Measurements from ENCODE around the gene MISP.
A peak's percentile ranks its signal among the peaks of the same experiment; 100 is the strongest.

Gene MISP

GRCh38 chr19:798415-799075 is 47.6 kb downstream of the MISP start:
- DNase-seq = no peak

GRCh38 chr19:799076-799881 is 48.4 kb downstream of the MISP start:
- DNase-seq = peak; percentile 55

GRCh38 chr19:800360-801029 is 49.6 kb downstream of the MISP start:
- no peak for DNase-seq

- peak; percentile 20 for DNase-seq
These were observed 50.3 kb downstream of the MISP start for GRCh38 chr19:801030-801860.

- no peak for DNase-seq
These were observed 51.1 kb downstream of the MISP start for GRCh38 chr19:801861-802497.

GRCh38 chr19:802498-803098 is 51.7 kb downstream of the MISP start:
- peak; percentile 22 for DNase-seq

- DNase-seq = no peak
These were observed 52.2 kb downstream of the MISP start for GRCh38 chr19:803099-803561.

GRCh38 chr19:803686-804418 is 52.9 kb downstream of the MISP start:
- DNase-seq = no peak

- no peak for DNase-seq
These were observed 53.7 kb downstream of the MISP start for GRCh38 chr19:804419-805165.

GRCh38 chr19:805166-805551 is 54.2 kb downstream of the MISP start:
- no peak for DNase-seq

- no peak for DNase-seq
These were observed 55.0 kb downstream of the MISP start for GRCh38 chr19:805600-806550.

GRCh38 chr19:806815-807421 is 56.0 kb downstream of the MISP start:
- DNase-seq = no peak

GRCh38 chr19:807627-808422 is 56.9 kb downstream of the MISP start:
- no peak for DNase-seq

- no peak for DNase-seq
These were observed 57.5 kb downstream of the MISP start for GRCh38 chr19:808423-808775.

- DNase-seq = no peak
These were observed 59.4 kb downstream of the MISP start for GRCh38 chr19:810077-810855.

- no peak for DNase-seq
These were observed 60.1 kb downstream of the MISP start for GRCh38 chr19:810883-811489.

Measured in fibroblast of skin of right quadriceps (primary cell).